Left ventricle myocardium superior (tissue), 1 donor: Measurements from ENCODE around the gene TMEM30A. TPM values are rescaled to one million over a fixed set of nuclear protein-coding genes. Genes with fewer than 3 reads are reported as not detected.
A peak's percentile ranks its signal among the peaks of the same experiment; 100 is the strongest.

Source experiments
- ATAC-seq: fragments of 200-7000 bp; cut with Tn5 transposase; one replicate; pipeline ENCODE4 v1.9.1; 2020; ENCODE audit warnings: mild to moderate bottlenecking, moderate library complexity
- DNase-seq: peaks from one replicate; pipeline ENCODE4 v3.0.0-alpha.2; 2020
- intact Hi-C: fragments of 100-400 bp; cut with micrococcal nuclease; formaldehyde crosslinking; loops from one replicate; pipeline ENCODE4 v1.11.0; 2022
- total RNA-seq: library from RNA; stranded (reverse); fragmentation: NEBNext Ultra II Directional; extraction: Animal tissue kit (Norgen Biotek cat#: 25700); gene quantifications from one replicate; pipeline ENCODE4 v1.2.1, GENCODE V29; 2021
- donor health status: DM: no; HTN: yes; CAD: no; lungs with severe emphysema.

Gene TMEM30A
- total RNA-seq, 1 donor from 2014 or later = 43.9 TPM

GRCh38 chr6:75268988-75269354 is 15.6 kb downstream of the TMEM30A start:
- ATAC-seq (no peak), DNase-seq (no peak)
- intact Hi-C loops = no loop called here

GRCh38 chr6:75268121-75268987 is 16.2 kb downstream of the TMEM30A start:
- peak; percentile 20 for ATAC-seq
- intact Hi-C loops = no loop called here

GRCh38 chr6:75267461-75267860 is 17.1 kb downstream of the TMEM30A start:
- DNase-seq (no peak), ATAC-seq (peak; percentile 39)
- intact Hi-C loops = loop anchor here (2.0 kb wide), 1 partner anchor 259 kb away; no protein-coding TSS in a partner anchor

More at GRCh38 chr6:75268121-75268987, 16.2 kb downstream of the TMEM30A start:
- no peak for DNase-seq

GRCh38 chr6:75266716-75267291 is 17.8 kb downstream of the TMEM30A start:
- ATAC-seq (peak; percentile 71), DNase-seq (no peak)
- intact Hi-C loops = loop anchor here (2.0 kb wide), 1 partner anchor 260 kb away; no protein-coding TSS in a partner anchor

GRCh38 chr6:75263401-75263750 is 21.2 kb downstream of the TMEM30A start:
- ATAC-seq = no peak
- DNase-seq = no peak
- intact Hi-C loops = no loop called here

GRCh38 chr6:75262716-75263400 is 21.7 kb downstream of the TMEM30A start:
- ATAC-seq = no peak
- DNase-seq = no peak
- intact Hi-C loops = no loop called here

DNA sequence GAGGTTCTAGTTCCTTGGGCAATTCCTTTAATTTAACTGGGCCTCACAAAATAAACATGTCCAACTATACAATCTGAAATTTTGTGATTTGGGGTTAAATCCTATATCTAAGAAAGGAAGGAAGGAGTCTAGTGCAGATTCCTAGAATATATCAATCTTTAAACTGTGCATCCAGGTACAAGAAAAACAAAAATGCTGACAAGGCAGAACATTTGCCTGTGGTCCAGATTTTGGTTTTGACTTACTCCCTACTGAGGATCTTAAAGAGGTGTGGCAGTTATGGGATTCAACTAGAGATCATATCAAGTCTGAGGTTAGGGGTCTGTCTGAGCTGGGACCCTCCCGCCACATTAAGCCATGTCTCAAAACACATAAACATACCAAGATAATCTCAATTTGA is 23.3 kb downstream of the TMEM30A start:
- intact Hi-C loops = no loop called here
- ATAC-seq (no peak), DNase-seq (no peak)

DNA sequence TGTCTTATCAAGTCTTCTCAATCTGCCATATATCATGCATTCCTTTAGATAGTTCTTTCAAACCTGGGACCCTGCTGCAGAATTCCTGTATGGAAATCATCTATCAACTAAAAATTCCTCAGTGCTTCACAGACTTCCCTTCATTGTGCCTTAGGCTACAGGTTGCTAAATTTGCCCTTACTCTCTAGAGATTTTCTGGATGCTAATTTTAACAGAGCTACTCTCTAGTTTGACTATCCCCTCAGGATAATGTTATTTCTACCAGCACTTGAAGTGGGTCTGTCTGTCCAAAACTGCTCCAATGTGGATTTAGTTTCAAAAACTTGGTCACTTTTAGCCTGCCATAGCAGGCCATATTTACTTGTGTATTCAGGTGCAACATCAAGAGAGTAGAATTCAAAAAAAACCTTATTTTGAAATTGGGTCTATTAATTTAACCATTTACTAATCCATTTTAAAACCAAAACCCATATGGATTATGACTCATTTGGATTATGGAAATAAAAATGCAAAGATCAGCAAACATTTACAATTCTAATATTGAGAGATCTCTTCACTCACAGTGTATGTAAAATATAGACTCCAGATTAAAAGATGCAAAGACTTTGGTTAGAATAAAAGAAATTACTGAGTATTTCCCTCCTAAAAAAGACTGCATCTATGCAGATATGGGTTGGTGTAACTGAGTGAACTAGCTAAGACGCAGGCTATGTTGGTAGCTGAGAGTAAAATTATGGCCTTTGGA is 27.1 kb downstream of the TMEM30A start:
- DNase-seq (no peak), ATAC-seq (no peak)
- intact Hi-C loops = no loop called here

DNA sequence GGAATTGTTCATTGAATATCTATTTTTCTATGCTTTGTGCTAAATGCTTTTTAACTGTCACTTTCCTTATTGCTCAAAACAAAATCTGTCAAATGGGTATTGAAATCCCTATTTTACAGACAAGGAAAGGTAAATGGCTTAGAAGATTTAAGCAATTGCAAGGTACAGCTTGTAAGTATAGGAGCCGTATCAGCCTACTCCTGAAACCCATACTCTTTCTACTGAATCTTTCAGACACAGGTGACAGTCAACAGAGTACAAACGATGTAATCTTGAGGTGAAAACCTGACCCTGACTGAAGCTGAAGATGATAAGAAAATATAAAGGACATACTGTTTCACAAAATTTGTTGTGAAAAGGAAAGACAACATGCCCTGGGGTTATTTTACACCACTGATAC is 34.0 kb downstream of the TMEM30A start:
- intact Hi-C loops = no loop called here
- no peak for ATAC-seq
- no peak for DNase-seq

- intact Hi-C loops = no loop called here
- DNase-seq (no peak), ATAC-seq (no peak)
Measured at GRCh38 chr6:75249837-75250236, 34.8 kb downstream of the TMEM30A start.

GRCh38 chr6:75246386-75246785 is 38.2 kb downstream of the TMEM30A start:
- ATAC-seq = no peak
- intact Hi-C loops = no loop called here
- DNase-seq = no peak

GRCh38 chr6:75244063-75244584 is 40.5 kb downstream of the TMEM30A start:
- peak; percentile 15 for ATAC-seq
- intact Hi-C loops = no loop called here

GRCh38 chr6:75243333-75244062 is 41.1 kb downstream of the TMEM30A start, which contains the start of gene COX7A2:
Gene COX7A2, minus strand, starts transcription at chr6:75243801. Its CDS starts 67 bp downstream, at chr6:75243734.
- intact Hi-C loops = no loop called here
- ATAC-seq = peak; percentile 98
- peak; percentile 90 for DNase-seq

More at GRCh38 chr6:75244063-75244584, 40.5 kb downstream of the TMEM30A start:
- no peak for DNase-seq

GRCh38 chr6:75236630-75237029 is 48.0 kb downstream of the TMEM30A start:
- intact Hi-C loops = no loop called here
- ATAC-seq (no peak), DNase-seq (no peak)

DNA sequence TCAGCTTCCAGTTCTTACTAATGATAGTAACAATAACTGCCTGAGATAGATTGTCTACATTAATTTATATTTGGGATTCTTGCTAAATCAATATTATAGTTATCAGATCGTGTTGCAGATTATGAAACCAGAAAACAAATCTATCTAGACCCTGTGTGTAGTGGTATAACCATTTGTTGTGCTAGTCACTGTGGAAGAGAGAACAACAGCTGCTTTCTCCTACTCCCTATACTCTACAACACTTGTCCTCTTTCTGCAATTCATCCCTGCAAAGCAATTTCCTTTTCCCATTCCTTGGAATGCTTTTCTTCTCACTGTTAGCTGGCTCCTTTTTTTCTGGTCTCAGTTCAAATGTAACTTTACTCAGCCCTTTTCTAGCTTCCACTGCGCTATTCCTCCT is 49.3 kb downstream of the TMEM30A start:
- intact Hi-C loops = no loop called here
- no peak for ATAC-seq
- DNase-seq = no peak

- ATAC-seq (peak; percentile 32), DNase-seq (no peak)
- intact Hi-C loops = no loop called here
Measured at GRCh38 chr6:75234126-75234865, 50.3 kb downstream of the TMEM30A start.

DNA sequence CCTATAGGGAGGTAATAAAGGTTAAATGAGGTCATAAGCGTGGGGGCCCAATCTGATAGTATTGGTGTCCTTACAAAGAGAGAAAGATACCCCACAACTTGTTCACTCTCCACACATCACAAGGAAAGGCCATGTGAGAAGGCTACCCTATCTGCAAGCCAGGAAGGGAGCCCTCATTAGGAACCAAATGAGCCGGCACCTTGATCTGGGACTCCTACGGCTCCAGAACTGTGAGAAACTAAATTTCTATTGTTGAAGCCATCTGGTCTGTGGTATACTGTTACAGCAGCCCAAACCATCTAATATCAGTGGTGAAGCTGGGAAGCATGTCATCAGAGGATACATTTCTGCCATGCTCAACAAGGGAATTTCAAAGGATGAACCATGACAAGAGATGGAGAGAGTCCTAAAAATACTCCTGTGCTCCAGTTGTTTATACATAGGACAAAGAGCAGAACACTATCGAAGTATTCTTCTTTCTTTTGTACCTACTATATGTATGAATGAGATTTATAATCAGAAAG is 51.4 kb downstream of the TMEM30A start:
- DNase-seq (no peak), ATAC-seq (no peak)
- intact Hi-C loops = no loop called here
